Kidney glomerular epithelial cell (primary cell): ENCODE results near the gene CDH12.
"Not testable (repeated sequence)": the region's sequence is repeated elsewhere in the genome, so short reads cannot be mapped to it uniquely, and the experiment has no call there.

Experiments used
- DNase-seq: peaks from one replicate; lab custom pipeline; 2025; lab: John Stamatoyannopoulos, UW

Gene CDH12

GRCh38 chr5:22151801-22152200, 701.3 kb downstream of the CDH12 start:
- not testable (repeated sequence) for DNase-seq

- DNase-seq = not testable (repeated sequence)
Measured at GRCh38 chr5:22140418-22140817, 712.7 kb downstream of the CDH12 start.

- DNase-seq = not testable (repeated sequence)
Measured at GRCh38 chr5:22139662-22140300, 713.4 kb downstream of the CDH12 start.

GRCh38 chr5:22111320-22111719, 741.8 kb downstream of the CDH12 start:
- DNase-seq = no peak

- no peak for DNase-seq
Measured at GRCh38 chr5:22109315-22109714, 743.8 kb downstream of the CDH12 start.

GRCh38 chr5:22108545-22108944, 744.6 kb downstream of the CDH12 start:
- no peak for DNase-seq

- no peak for DNase-seq
Measured at GRCh38 chr5:22102823-22103359, 750.3 kb downstream of the CDH12 start.

- no peak for DNase-seq
Measured at GRCh38 chr5:22088517-22088916, 764.6 kb downstream of the CDH12 start.

- no peak for DNase-seq
Measured at GRCh38 chr5:22079566-22079965, 773.6 kb downstream of the CDH12 start.

- DNase-seq = no peak
Measured at GRCh38 chr5:22079002-22079401, 774.1 kb downstream of the CDH12 start.

- no peak for DNase-seq
Measured at GRCh38 chr5:22076586-22076985, 776.6 kb downstream of the CDH12 start.

GRCh38 chr5:22070186-22070728, 782.9 kb downstream of the CDH12 start:
- no peak for DNase-seq

- DNase-seq = no peak
Measured at GRCh38 chr5:22063717-22064116, 789.4 kb downstream of the CDH12 start.

- DNase-seq = no peak
Measured at GRCh38 chr5:22058620-22059019, 794.5 kb downstream of the CDH12 start.

GRCh38 chr5:22057012-22057411, 796.1 kb downstream of the CDH12 start:
- DNase-seq = no peak

- DNase-seq = no peak
Measured at GRCh38 chr5:22056601-22057000, 796.5 kb downstream of the CDH12 start.

- DNase-seq = no peak
Measured at GRCh38 chr5:22053195-22053594, 799.9 kb downstream of the CDH12 start.

- DNase-seq = no peak
Measured at GRCh38 chr5:22051881-22052280, 801.3 kb downstream of the CDH12 start.

GRCh38 chr5:22050931-22051330, 802.2 kb downstream of the CDH12 start:
- no peak for DNase-seq

- no peak for DNase-seq
Measured at GRCh38 chr5:22044229-22044628, 808.9 kb downstream of the CDH12 start.

GRCh38 chr5:22036061-22036460, 817.1 kb downstream of the CDH12 start:
- DNase-seq = no peak

GRCh38 chr5:22033066-22033465, 820.1 kb downstream of the CDH12 start:
- no peak for DNase-seq

GRCh38 chr5:22023784-22024183, 829.4 kb downstream of the CDH12 start:
- no peak for DNase-seq

GRCh38 chr5:22012893-22013292, 840.3 kb downstream of the CDH12 start:
- DNase-seq = not testable (repeated sequence)
